ENCODE data around the gene CAPN5. TPM values are rescaled to one million over a fixed set of nuclear protein-coding genes. Genes with fewer than 3 reads are reported as not detected.
"Not testable (repeated sequence)": the region's sequence is repeated elsewhere in the genome, so short reads cannot be mapped to it uniquely, and the experiment has no call there.

Gene CAPN5
- total RNA-seq, 1 experiment from 2014 or later = 22.3 TPM

DNA sequence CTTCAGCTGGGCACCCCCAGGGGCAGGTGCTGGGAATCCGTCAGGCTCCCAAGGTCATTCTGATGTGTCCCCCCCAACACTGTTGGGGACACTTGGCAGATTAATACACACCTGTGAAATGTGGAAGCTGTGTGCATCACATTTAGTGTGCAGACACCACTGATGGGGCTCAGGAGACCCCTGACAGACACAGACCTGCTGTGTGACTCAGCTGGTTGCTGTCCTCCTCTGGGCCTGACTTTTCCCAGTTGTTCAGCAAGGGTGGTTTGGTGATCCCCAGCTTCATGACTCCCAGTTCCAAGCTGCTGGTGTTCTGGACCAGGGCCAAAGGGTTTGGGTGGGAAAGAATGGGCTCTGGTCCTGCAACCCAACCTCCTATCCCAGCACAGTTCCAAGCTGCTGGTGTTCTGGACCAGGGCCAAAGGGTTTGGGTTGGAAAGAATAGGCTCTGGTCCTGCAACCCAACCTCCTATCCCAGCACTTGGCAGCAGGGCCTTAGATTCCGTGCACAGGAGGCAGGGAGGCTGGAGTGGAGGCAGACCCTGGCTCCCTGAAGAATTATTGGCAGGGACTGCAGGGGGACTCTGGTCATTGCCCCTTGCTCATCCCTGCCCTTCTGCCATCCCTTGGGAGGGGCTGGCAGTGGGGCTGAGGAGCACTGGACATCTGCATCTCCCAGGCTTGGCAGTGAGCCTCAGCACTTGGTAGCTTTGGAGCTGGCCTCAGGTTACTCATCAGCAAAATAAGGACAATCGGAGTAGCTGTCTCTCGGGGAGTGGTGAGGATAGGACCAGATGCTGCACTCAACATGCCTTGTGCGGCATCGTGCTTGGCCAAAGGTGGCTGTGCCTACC is 27.4 kb downstream of the CAPN5 start:
- Mint-ChIP-seq H3K4me1 (ENCODE audit: low read depth, unreplicated experiment) (peaks cover 33% of the 10 kb centered on the region), H3K4me3 (ENCODE audit: low read depth, unreplicated experiment) (no peak overlapping the region), H3K27me3 (ENCODE audit: unreplicated experiment) (no peaks in the 10 kb centered on the region), H3K27ac (ENCODE audit: unreplicated experiment) (no peak overlapping the region), H3K9me3 (ENCODE audit: low read depth, unreplicated experiment) (no peaks in the 10 kb centered on the region), H3K36me3 (ENCODE audit: insufficient read depth, unreplicated experiment) (no peaks in the 10 kb centered on the region)
- DNase-seq = no peak
- TF ChIP-seq, protein P1, sequence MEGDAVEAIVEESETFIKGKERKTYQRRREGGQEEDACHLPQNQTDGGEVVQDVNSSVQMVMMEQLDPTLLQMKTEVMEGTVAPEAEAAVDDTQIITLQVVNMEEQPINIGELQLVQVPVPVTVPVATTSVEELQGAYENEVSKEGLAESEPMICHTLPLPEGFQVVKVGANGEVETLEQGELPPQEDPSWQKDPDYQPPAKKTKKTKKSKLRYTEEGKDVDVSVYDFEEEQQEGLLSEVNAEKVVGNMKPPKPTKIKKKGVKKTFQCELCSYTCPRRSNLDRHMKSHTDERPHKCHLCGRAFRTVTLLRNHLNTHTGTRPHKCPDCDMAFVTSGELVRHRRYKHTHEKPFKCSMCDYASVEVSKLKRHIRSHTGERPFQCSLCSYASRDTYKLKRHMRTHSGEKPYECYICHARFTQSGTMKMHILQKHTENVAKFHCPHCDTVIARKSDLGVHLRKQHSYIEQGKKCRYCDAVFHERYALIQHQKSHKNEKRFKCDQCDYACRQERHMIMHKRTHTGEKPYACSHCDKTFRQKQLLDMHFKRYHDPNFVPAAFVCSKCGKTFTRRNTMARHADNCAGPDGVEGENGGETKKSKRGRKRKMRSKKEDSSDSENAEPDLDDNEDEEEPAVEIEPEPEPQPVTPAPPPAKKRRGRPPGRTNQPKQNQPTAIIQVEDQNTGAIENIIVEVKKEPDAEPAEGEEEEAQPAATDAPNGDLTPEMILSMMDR (IDR thresholded peaks at IDR 0.05; ENCODE audit: unreplicated experiment) = no peak
- no TSS peak for BruUV-seq (replicated peaks)
- intact Hi-C loops (cut with micrococcal nuclease; ENCODE audit: unreplicated experiment) = no loop called here
- CTCF ChIA-PET = interaction anchor here (0.8 to 2.7 kb wide), 4 partner anchors 21 to 47 kb away, joined by 3 to 14 read pairs (median 4); partner anchors contain the start of gene MYO7A

DNA sequence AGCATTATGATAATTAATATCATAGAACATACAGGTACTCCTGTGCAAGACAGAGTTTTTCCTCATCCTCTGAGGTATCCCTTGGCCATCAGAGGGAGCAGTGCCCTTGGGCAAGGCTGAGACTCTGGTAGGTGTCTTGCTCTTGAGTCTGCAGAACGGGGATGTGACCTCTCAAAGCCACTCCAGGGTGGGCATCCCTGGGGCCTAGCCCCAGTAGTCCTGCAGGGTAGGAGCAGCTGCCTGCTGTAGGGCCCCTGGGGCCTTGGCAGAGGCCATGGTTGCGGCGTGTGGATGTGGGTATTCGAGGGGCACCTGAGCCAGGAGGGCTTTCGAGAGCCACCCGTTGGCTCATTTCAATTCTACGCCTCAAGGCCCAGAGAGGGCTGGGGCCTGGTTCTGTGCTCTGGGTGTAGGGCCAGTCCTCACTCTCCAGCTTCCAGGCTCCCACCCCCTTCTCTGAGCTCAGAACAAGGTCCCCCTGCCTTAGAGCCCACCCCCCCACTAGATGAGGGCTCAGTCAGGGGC is 28.1 kb downstream of the CAPN5 start:
- Mint-ChIP-seq H3K36me3 (ENCODE audit: insufficient read depth, unreplicated experiment) (no peaks in the 10 kb centered on the region), H3K27ac (ENCODE audit: unreplicated experiment) (no peak overlapping the region), H3K27me3 (ENCODE audit: unreplicated experiment) (no peaks in the 10 kb centered on the region), H3K4me1 (ENCODE audit: low read depth, unreplicated experiment) (peaks cover 27% of the 10 kb centered on the region), H3K4me3 (ENCODE audit: low read depth, unreplicated experiment) (no peak overlapping the region), H3K9me3 (ENCODE audit: low read depth, unreplicated experiment) (no peaks in the 10 kb centered on the region)
- CTCF ChIA-PET = interaction anchor here (0.8 to 2.7 kb wide), 7 partner anchors 12 to 74 kb away, joined by 3 to 14 read pairs (median 4); partner anchors contain the start of gene MYO7A
- intact Hi-C loops (cut with micrococcal nuclease; ENCODE audit: unreplicated experiment) = no loop called here
- TF ChIP-seq, protein P1 (IDR thresholded peaks at IDR 0.05; ENCODE audit: unreplicated experiment) = no peak
- DNase-seq = no peak
- BruUV-seq (replicated peaks) = no TSS peak

DNA sequence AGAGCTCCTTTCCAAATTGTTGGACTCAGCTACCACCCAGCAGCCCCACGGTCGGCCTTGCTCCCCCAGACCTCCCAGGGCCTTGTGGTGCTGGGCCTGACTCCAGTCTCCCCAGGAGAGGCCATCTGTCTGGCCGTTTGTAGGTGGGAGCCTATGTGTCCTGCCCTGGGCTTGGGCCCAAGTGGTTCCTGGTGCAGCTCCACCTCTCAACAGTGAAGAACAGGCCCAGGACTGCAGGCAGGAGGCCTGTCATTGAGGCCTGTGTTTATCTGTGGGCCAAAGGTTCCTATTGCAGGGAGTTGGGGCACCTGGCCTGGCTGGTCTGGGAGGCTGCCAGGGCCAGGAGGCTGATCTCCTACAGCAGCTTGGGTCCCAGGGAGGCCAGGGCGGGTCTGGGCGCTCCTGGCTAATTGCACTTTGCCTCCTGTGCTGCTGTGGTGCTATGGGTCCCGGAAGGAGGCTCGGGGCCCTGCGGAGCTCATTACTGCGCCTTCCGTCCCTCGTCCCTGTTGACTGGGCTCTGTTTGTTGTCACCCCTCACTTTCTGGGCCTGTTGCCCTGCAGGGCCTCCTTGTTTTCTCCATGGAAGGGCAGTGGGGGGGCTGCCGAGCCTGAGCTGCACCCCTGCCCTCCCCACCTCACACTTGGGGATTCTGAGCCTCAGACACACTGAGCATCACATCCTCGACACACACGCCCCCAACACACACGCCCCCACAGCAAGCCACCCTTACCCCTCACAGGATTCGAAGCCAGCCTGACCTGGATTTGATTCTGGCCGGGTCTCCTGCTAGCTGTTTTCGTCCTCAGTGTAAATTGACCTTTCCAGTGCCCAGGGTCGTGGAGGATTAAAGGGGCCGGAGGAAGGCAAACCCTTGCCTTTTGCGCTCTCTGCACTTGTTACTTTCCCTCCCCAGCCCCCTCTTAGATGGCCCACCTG is 29.1 kb downstream of the CAPN5 start:
- no TSS peak for BruUV-seq (replicated peaks)
- TF ChIP-seq, protein P1 (IDR thresholded peaks at IDR 0.05; ENCODE audit: unreplicated experiment) = no peak
- peaks cover 5% of the 10 kb centered on the region for H3K36me3 Mint-ChIP-seq (ENCODE audit: insufficient read depth, unreplicated experiment)
- no peak overlapping the region for H3K27ac Mint-ChIP-seq (ENCODE audit: unreplicated experiment)
- H3K4me1 Mint-ChIP-seq (ENCODE audit: low read depth, unreplicated experiment) = peaks cover 21% of the 10 kb centered on the region
- no peaks in the 10 kb centered on the region for H3K27me3 Mint-ChIP-seq (ENCODE audit: unreplicated experiment)
- DNase-seq = no peak
- intact Hi-C loops (cut with micrococcal nuclease; ENCODE audit: unreplicated experiment) = no loop called here
- H3K4me3 Mint-ChIP-seq (ENCODE audit: low read depth, unreplicated experiment) = no peak overlapping the region
- H3K9me3 Mint-ChIP-seq (ENCODE audit: low read depth, unreplicated experiment) = no peaks in the 10 kb centered on the region
- CTCF ChIA-PET = interaction anchor here (0.8 to 2.7 kb wide), 6 partner anchors 11 to 75 kb away, joined by 3 to 14 read pairs (median 4); partner anchors contain the start of gene MYO7A

DNA sequence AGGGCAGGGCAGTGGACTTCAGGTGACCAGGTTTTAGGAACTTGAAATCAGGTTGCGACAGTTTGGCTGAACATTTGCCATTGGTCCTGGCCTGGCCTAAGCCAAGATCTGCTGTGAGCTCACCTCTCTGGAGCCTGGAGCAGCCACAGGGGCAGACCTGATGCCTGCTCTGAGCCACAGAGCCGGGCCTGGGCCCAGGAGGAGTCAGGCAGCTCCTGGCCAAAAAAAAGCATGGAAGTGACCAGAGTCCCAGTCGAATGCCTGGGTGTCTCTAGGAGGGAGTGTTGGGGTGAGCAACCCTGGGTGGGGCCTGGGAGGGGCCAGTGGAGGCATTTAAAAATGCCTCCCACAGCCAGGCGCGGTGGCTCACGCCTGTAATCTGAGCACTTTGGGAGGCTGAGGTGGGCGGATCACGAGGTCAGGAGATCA is 29.8 kb downstream of the CAPN5 start:
- intact Hi-C loops (cut with micrococcal nuclease; ENCODE audit: unreplicated experiment) = no loop called here
- BruUV-seq (replicated peaks) = no TSS peak
- TF ChIP-seq, protein P1 (IDR thresholded peaks at IDR 0.05; ENCODE audit: unreplicated experiment) = no peak
- H3K27ac Mint-ChIP-seq (ENCODE audit: unreplicated experiment) = no peak overlapping the region
- no peaks in the 10 kb centered on the region for H3K9me3 Mint-ChIP-seq (ENCODE audit: low read depth, unreplicated experiment)
- peaks cover 21% of the 10 kb centered on the region for H3K4me1 Mint-ChIP-seq (ENCODE audit: low read depth, unreplicated experiment)
- H3K4me3 Mint-ChIP-seq (ENCODE audit: low read depth, unreplicated experiment) = no peak overlapping the region
- peaks cover 5% of the 10 kb centered on the region for H3K36me3 Mint-ChIP-seq (ENCODE audit: insufficient read depth, unreplicated experiment)
- DNase-seq = no peak
- no peaks in the 10 kb centered on the region for H3K27me3 Mint-ChIP-seq (ENCODE audit: unreplicated experiment)
- CTCF ChIA-PET = interaction anchor here (0.7 to 2.7 kb wide), 4 partner anchors 10 to 1661 kb away, joined by 3 to 14 read pairs (median 6); no protein-coding TSS in a partner anchor

DNA sequence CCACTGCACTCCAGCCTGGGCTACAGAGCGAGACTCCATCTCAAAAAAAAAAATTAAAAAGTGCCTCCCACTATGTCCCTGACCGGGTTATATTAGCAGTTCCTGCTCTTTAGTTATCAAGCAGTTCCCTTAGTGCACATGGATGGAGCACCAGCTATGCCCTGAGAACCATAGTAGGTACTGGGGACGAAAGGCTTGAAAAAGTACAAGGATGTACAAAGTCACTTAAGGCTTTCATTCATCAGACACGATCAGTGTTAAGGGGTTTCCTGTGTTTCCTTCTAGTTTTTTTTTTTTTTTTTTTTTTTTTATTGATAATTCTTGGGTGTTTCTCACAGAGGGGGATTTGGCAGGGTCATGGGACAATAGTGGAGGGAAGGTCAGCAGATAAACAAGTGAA is 30.4 kb downstream of the CAPN5 start:
- H3K4me3 Mint-ChIP-seq (ENCODE audit: low read depth, unreplicated experiment); H3K27me3 Mint-ChIP-seq (ENCODE audit: unreplicated experiment); H3K36me3 Mint-ChIP-seq (ENCODE audit: insufficient read depth, unreplicated experiment); H3K27ac Mint-ChIP-seq (ENCODE audit: unreplicated experiment); H3K9me3 Mint-ChIP-seq (ENCODE audit: low read depth, unreplicated experiment); intact Hi-C loops (cut with micrococcal nuclease; ENCODE audit: unreplicated experiment); DNase-seq; BruUV-seq (replicated peaks): not testable (repeated sequence)
- CTCF ChIA-PET = interaction anchor here (0.7 to 2.2 kb wide), 2 partner anchors 10 to 1662 kb away, joined by 3 to 7 read pairs; no protein-coding TSS in a partner anchor
- peaks cover 21% of the 10 kb centered on the region for H3K4me1 Mint-ChIP-seq (ENCODE audit: low read depth, unreplicated experiment)

All from Calu3 (cell line).